ENCODE data around the gene DSEL. TPM values are rescaled to one million over a fixed set of nuclear protein-coding genes. Genes with fewer than 3 reads are reported as not detected.

The DSEL gene
- total RNA-seq, 1 donor from 2014 or later = 10.9 TPM

GRCh38 chr18:67483237-67483636 lies 33.3 kb downstream of the DSEL start:
- intact Hi-C loops (cut with DNase I) = no loop called here
- no peaks in the 10 kb centered on the region for H3K36me3 ChIP-seq
- ATAC-seq (no peak), DNase-seq (no peak)
- H3K27me3 ChIP-seq = no peaks in the 10 kb centered on the region
- TF ChIP-seq, protein P1, sequence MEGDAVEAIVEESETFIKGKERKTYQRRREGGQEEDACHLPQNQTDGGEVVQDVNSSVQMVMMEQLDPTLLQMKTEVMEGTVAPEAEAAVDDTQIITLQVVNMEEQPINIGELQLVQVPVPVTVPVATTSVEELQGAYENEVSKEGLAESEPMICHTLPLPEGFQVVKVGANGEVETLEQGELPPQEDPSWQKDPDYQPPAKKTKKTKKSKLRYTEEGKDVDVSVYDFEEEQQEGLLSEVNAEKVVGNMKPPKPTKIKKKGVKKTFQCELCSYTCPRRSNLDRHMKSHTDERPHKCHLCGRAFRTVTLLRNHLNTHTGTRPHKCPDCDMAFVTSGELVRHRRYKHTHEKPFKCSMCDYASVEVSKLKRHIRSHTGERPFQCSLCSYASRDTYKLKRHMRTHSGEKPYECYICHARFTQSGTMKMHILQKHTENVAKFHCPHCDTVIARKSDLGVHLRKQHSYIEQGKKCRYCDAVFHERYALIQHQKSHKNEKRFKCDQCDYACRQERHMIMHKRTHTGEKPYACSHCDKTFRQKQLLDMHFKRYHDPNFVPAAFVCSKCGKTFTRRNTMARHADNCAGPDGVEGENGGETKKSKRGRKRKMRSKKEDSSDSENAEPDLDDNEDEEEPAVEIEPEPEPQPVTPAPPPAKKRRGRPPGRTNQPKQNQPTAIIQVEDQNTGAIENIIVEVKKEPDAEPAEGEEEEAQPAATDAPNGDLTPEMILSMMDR (IDR thresholded peaks at IDR 0.05) = no peak
- H3K9me3 ChIP-seq = no peaks in the 10 kb centered on the region
- H3K4me1 ChIP-seq = no peaks in the 10 kb centered on the region
- no peak overlapping the region for H3K27ac ChIP-seq
- no peak overlapping the region for H3K4me3 ChIP-seq

- TF ChIP-seq, protein P1 (IDR thresholded peaks at IDR 0.05) = no peak
- ATAC-seq (no peak), DNase-seq (no peak)
- Histone ChIP-seq H3K4me3 (no peak overlapping the region), H3K9me3 (no peaks in the 10 kb centered on the region), H3K27ac (no peak overlapping the region), H3K27me3 (no peaks in the 10 kb centered on the region), H3K36me3 (no peaks in the 10 kb centered on the region), H3K4me1 (no peaks in the 10 kb centered on the region)
- intact Hi-C loops (cut with DNase I) = no loop called here
These were observed 38.3 kb downstream of the DSEL start for GRCh38 chr18:67478249-67478648.

- no peak overlapping the region for H3K27ac ChIP-seq
- TF ChIP-seq, protein P1 (IDR thresholded peaks at IDR 0.05) = no peak
- no peaks in the 10 kb centered on the region for H3K27me3 ChIP-seq
- intact Hi-C loops (cut with DNase I) = no loop called here
- no peaks in the 10 kb centered on the region for H3K36me3 ChIP-seq
- no peak overlapping the region for H3K4me3 ChIP-seq
- H3K9me3 ChIP-seq = no peaks in the 10 kb centered on the region
- no peaks in the 10 kb centered on the region for H3K4me1 ChIP-seq
- ATAC-seq = no peak
- DNase-seq = no peak
These were observed 39.0 kb downstream of the DSEL start for GRCh38 chr18:67477522-67477921.

DNA sequence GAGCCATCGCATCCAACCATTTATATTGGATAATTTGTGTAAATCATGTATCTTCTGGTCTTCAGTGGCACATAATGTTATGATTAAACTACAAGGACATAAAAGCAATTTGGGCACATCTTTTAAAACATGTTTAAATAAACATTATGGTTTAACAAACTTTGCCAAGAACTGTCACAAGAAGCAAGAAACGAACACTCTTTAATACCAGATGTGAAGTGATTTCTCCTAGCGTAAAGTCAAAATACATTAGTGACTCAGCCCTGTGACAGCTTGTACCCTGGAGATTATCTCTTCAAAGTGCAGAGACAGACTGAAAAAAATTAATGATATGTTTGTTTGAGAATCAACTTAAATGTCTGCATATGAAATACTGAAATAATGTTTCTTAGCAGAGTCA lies 39.9 kb downstream of the DSEL start:
- H3K36me3 ChIP-seq = no peaks in the 10 kb centered on the region
- TF ChIP-seq, protein P1 (IDR thresholded peaks at IDR 0.05) = no peak

DNA sequence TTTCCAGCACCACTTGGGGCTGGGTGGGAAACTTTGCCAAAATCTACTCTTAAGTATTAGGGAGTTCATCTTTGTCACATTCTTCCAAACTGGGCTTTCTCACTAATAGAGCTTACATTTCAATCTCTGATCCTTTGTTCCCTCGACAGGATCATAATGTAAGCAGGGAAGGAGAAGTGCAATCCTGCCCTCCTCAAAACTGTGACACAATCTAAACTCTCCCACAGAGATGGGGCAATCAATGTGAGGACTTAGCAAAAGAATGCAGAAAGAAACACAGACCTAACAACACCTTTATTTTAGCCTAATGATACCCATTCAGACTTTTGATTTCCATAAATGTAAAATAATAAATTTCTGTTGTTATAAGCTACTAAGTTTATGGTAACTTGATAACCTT lies 40.8 kb downstream of the DSEL start:
- ATAC-seq = no peak
- no peak for DNase-seq
- intact Hi-C loops (cut with DNase I) = no loop called here
- Histone ChIP-seq H3K9me3 (no peaks in the 10 kb centered on the region), H3K4me3 (no peak overlapping the region), H3K27ac (no peak overlapping the region), H3K4me1 (no peaks in the 10 kb centered on the region), H3K36me3 (no peaks in the 10 kb centered on the region), H3K27me3 (no peaks in the 10 kb centered on the region)
- TF ChIP-seq, protein P1 (IDR thresholded peaks at IDR 0.05) = no peak

More for the DNA sequence above, 39.9 kb downstream of the DSEL start:
- no peak overlapping the region for H3K4me3 ChIP-seq
- no peaks in the 10 kb centered on the region for H3K27me3 ChIP-seq
- H3K4me1 ChIP-seq = no peaks in the 10 kb centered on the region
- intact Hi-C loops (cut with DNase I) = no loop called here
- no peak for DNase-seq
- H3K27ac ChIP-seq = no peak overlapping the region
- no peak for ATAC-seq
- H3K9me3 ChIP-seq = no peaks in the 10 kb centered on the region

- ATAC-seq (no peak), DNase-seq (no peak)
- TF ChIP-seq, protein P1 (IDR thresholded peaks at IDR 0.05) = no peak
- intact Hi-C loops (cut with DNase I) = no loop called here
- no peaks in the 10 kb centered on the region for H3K36me3 ChIP-seq
- no peak overlapping the region for H3K4me3 ChIP-seq
- H3K9me3 ChIP-seq = no peaks in the 10 kb centered on the region
- H3K27me3 ChIP-seq = no peaks in the 10 kb centered on the region
- H3K4me1 ChIP-seq = no peaks in the 10 kb centered on the region
- H3K27ac ChIP-seq = no peak overlapping the region
These were observed 48.5 kb downstream of the DSEL start for GRCh38 chr18:67468038-67468437.

Data from upper lobe of right lung (tissue), 1 donor.